ENCODE measurements around the gene KCNMA1. TPM values are rescaled to one million over a fixed set of nuclear protein-coding genes. Genes with fewer than 3 reads are reported as not detected.

Gene KCNMA1
- total RNA-seq, 1 donor, result 77.8 TPM

- no peak for DNase-seq (ENCODE audit: insufficient read length, low spot score, missing footprints)
- Histone ChIP-seq H3K4me2 (ENCODE audit: insufficient read depth, low read length) (no peak overlapping the region), H3K36me3 (ENCODE audit: insufficient read depth, low read length) (no peaks in the 10 kb centered on the region), H3K4me3 (ENCODE audit: insufficient read depth, low read length) (no peak overlapping the region), H3K79me2 (ENCODE audit: insufficient read depth, low read length) (peaks cover 44% of the 10 kb centered on the region), H4K20me1 (ENCODE audit: insufficient read depth, low read length) (no peaks in the 10 kb centered on the region), H3K27ac (ENCODE audit: low read depth, low read length) (no peak overlapping the region), H3K9me3 (ENCODE audit: low read depth, low read length) (no peaks in the 10 kb centered on the region), H3K4me1 (ENCODE audit: insufficient read depth, low read length) (peaks cover 17% of the 10 kb centered on the region), H3K27me3 (ENCODE audit: insufficient read depth, low read length) (no peaks in the 10 kb centered on the region), H2AFZ (ENCODE audit: low read length) (no peak overlapping the region)
- TF ChIP-seq CTCF (IDR thresholded peaks at IDR 0.05; ENCODE audit: extremely low read depth, low read depth, low read length), result no peak
Observed at GRCh38 chr10:77537071-77537470, 100.5 kb downstream of the KCNMA1 start.

GRCh38 chr10:77533887-77534278, 103.7 kb downstream of the KCNMA1 start:
- no peak overlapping the region for H3K4me3 ChIP-seq (ENCODE audit: insufficient read depth, low read length)
- no peak overlapping the region for H3K4me2 ChIP-seq (ENCODE audit: insufficient read depth, low read length)
- H2AFZ ChIP-seq (ENCODE audit: low read length), result no peak overlapping the region
- H3K27me3 ChIP-seq (ENCODE audit: insufficient read depth, low read length), result no peaks in the 10 kb centered on the region
- no peaks in the 10 kb centered on the region for H3K36me3 ChIP-seq (ENCODE audit: insufficient read depth, low read length)
- no peaks in the 10 kb centered on the region for H4K20me1 ChIP-seq (ENCODE audit: insufficient read depth, low read length)
- peak overlapping the region; percentile 99 for H3K27ac ChIP-seq (ENCODE audit: low read depth, low read length)
- peaks cover 50% of the 10 kb centered on the region for H3K79me2 ChIP-seq (ENCODE audit: insufficient read depth, low read length)
- no peak for TF ChIP-seq CTCF (IDR thresholded peaks at IDR 0.05; ENCODE audit: extremely low read depth, low read depth, low read length)
- DNase-seq (ENCODE audit: insufficient read length, low spot score, missing footprints), result no peak
- H3K4me1 ChIP-seq (ENCODE audit: insufficient read depth, low read length), result peaks cover 41% of the 10 kb centered on the region
- no peaks in the 10 kb centered on the region for H3K9me3 ChIP-seq (ENCODE audit: low read depth, low read length)

GRCh38 chr10:77533146-77533886, 104.3 kb downstream of the KCNMA1 start:
- DNase-seq (ENCODE audit: insufficient read length, low spot score, missing footprints), result no peak
- no peak overlapping the region for H3K4me3 ChIP-seq (ENCODE audit: insufficient read depth, low read length)
- H3K36me3 ChIP-seq (ENCODE audit: insufficient read depth, low read length), result no peaks in the 10 kb centered on the region
- H3K4me1 ChIP-seq (ENCODE audit: insufficient read depth, low read length), result peaks cover 41% of the 10 kb centered on the region
- TF ChIP-seq CTCF (IDR thresholded peaks at IDR 0.05; ENCODE audit: extremely low read depth, low read depth, low read length), result no peak
- H4K20me1 ChIP-seq (ENCODE audit: insufficient read depth, low read length), result no peaks in the 10 kb centered on the region
- no peaks in the 10 kb centered on the region for H3K27me3 ChIP-seq (ENCODE audit: insufficient read depth, low read length)
- peak overlapping the region; percentile 84 for H3K4me2 ChIP-seq (ENCODE audit: insufficient read depth, low read length)
- H3K9me3 ChIP-seq (ENCODE audit: low read depth, low read length), result no peaks in the 10 kb centered on the region
- H2AFZ ChIP-seq (ENCODE audit: low read length), result no peak overlapping the region
- peak overlapping the region; percentile 99 for H3K27ac ChIP-seq (ENCODE audit: low read depth, low read length)
- peaks cover 47% of the 10 kb centered on the region for H3K79me2 ChIP-seq (ENCODE audit: insufficient read depth, low read length)

- H3K9me3 ChIP-seq (ENCODE audit: low read depth, low read length), result no peaks in the 10 kb centered on the region
- no peaks in the 10 kb centered on the region for H3K36me3 ChIP-seq (ENCODE audit: insufficient read depth, low read length)
- DNase-seq (ENCODE audit: insufficient read length, low spot score, missing footprints), result peak; percentile 76
- H2AFZ ChIP-seq (ENCODE audit: low read length), result peak overlapping the region; percentile 20
- H3K27ac ChIP-seq (ENCODE audit: low read depth, low read length), result peak overlapping the region; percentile 99
- H3K4me1 ChIP-seq (ENCODE audit: insufficient read depth, low read length), result peaks cover 45% of the 10 kb centered on the region
- TF ChIP-seq CTCF (IDR thresholded peaks at IDR 0.05; ENCODE audit: extremely low read depth, low read depth, low read length), result no peak
- no peaks in the 10 kb centered on the region for H4K20me1 ChIP-seq (ENCODE audit: insufficient read depth, low read length)
- H3K79me2 ChIP-seq (ENCODE audit: insufficient read depth, low read length), result peaks cover 49% of the 10 kb centered on the region
- peak overlapping the region; percentile 84 for H3K4me2 ChIP-seq (ENCODE audit: insufficient read depth, low read length)
- H3K4me3 ChIP-seq (ENCODE audit: insufficient read depth, low read length), result peak overlapping the region; percentile 61
- no peaks in the 10 kb centered on the region for H3K27me3 ChIP-seq (ENCODE audit: insufficient read depth, low read length)
Observed at GRCh38 chr10:77532068-77532467, 105.5 kb downstream of the KCNMA1 start.

Measured in osteoblast (primary cell).